GM21786 (cell line): ENCODE results near the gene CCDC63.

Source experiments
- ATAC-seq: cut with Tn5 transposase; IDR thresholded peaks from one replicate; pipeline ENCODE4 v1.9.1; 2021; ENCODE audit not compliant: unreplicated experiment

Gene CCDC63

DNA sequence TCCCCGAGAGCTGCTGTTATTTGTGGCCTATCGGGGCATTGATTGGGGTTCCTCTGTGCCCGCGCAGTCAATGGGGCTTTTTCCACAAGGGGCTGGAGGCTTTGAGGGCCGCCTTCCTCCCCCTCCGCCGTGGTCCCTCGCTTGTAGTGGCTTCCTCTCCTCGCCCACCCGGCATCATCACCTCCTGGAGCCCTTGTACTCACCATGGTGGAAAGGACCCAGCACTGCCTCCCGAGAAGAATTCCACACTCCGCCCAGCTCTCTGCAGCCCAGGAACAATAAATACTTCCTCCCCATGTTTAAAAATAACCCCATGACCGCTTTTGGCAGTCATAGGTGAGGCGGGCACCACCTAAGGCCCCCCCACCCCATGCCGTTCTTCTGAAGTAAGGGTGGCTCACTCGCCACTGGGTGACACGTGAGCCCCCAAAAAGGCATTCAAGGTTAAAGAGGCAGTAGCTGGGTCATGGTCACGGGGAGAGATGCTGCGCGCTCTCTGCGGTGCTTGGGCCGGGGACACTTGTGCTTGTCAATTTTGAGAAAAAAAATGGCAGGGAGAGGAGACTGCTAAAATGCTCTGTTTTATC, 73.6 kb downstream of the CCDC63 start, which contains the start of gene MYL2:
TSS of gene MYL2 (minus strand) at position 256 of the 587 bp plus-strand sequence. CDS start at position 206, 50 bp downstream.
- ATAC-seq: no peak

DNA sequence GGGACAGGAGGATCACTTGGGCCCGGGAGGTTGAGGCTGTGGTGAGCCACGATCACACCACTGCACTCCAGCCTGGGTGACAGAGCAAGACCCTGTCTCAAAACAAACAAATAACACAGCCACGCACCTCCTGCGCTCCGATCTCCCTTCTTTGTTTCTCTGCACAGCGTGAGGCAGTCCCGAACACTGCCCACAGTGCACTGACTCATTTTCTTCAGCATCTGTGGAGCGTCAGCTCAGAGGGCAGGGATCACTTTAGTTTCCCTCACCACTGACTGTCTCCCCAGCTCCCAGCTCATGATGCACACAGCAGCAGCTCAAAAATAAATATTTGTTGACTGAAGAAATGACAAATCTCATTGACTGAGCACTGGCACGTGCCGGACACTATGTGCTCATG, 74.5 kb downstream of the CCDC63 start:
- no peak for ATAC-seq

DNA sequence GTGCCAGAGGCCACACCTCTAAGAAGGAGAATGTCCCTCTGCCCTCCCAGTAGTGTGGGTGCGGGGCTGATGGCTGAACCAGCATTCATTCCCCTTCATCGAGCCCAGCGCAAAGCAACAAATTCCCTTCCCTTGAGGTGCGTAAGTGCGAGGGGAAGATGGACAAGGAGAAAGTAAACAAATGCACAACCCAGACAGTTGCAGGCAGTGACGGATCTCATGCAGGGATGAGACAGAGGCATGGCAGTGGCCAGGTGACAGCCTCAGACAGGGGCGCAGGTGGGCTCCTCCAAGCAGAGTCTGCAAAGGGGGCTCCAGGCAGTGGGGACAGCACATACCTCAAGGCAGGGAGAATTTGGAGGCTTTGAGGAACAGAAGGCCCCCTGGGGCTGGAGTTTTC, 75.9 kb downstream of the CCDC63 start:
- ATAC-seq: no peak

DNA sequence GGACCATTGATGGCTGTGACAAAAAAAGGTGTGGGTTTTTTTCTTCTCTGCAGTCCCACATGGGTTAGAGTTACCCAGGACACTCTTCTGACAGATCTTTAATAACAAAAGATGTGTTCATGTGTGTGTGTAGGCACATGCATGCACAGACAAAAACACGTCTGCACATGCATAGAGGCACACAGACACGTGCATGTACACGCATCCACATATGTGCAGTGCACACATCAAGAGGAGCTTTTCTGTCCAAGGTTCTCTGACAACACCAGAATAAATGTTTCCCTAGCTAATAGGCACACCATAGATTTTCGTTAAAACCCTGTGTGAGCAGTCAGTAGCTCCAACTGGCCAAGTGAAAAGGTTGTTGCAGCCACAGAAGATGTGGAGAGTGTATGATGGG, 76.4 kb downstream of the CCDC63 start:
- no peak for ATAC-seq

DNA sequence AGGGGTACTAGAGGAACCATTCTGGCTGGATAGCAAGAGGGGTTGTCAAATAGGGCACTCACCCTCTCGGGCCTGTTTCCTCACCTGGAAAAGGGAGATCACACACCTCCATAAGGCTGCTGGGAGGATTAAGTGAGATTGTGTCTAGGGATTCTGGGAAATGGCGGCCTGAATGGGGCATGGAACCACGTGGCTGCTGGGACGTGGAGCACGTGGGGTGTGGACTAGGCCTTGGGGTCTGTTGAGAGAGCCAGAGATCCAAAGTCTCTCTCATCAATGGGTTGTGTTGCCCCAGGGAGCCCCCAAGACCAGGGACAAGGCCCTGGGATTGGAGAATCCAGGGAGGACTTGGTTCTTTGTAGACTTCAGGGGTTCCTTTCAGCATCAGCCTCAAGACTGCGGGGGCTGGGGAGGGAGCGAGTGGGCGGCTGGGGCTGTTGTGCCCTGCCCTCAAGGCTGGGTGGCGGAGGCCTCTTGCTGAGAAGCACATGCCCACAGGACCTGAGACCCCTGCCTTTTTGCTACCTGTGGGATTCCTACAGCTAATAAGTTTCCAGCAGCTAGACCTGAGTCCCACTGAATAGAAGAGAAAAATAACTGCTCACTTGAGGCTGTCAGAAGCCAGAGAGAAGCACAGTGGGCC, 77.0 kb downstream of the CCDC63 start:
- no peak for ATAC-seq

DNA sequence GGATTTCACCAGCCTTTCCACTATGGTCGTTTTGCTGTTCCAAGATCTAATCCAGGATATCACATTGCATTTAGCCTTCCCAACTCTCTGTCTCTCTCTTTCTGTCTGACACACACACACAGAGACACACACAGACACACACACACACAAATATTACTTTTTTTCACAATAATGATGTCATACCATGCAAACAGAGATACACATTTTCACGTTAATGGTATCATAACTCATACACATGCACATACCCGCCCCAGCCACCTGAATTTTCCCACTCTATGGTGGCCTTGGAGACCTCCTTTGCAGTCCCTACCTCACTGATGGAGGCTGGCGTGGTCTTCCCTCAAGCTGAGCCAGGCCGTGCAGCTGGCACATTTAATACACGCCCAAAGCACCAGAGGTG, 80.8 kb downstream of the CCDC63 start:
- no peak for ATAC-seq

DNA sequence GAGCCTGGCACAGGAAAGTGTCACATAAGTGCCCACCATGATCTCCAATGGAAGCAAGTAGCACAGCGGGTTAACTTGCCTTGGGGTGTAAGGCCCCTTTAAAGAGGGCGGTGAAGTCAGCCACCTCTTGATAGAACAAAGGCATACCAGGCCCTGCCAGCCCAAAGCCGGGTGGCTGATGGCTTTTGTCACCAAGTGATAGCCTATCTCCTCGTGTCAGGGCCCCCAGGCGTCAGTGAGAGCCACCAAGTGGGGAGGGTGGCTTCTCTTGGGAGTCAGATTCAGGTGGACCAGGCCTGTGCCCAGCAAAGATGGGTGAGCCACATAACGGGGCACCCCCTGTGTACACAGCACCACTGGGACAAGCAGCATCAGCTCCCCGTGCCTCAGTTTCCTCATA, 81.9 kb downstream of the CCDC63 start:
- ATAC-seq: no peak

DNA sequence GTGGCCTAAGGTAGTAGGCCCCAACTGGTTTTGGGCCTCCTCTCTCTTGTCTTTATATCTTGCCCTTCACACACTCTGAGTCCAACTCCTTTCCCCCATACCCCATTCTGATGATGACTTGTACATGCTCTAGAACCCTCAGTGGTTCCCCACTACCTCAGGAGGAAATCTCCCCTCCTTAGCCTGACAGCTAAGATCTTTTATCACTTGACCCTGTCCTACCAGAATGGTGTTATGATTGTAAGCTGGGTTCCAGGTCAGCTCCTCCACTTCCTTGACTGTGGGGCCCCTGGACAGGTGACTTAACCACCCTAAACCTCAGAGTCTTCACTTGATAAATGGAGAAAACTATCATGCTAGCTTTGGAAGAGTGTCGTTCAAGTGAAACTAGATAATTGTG, 83.0 kb downstream of the CCDC63 start:
- ATAC-seq: no peak

DNA sequence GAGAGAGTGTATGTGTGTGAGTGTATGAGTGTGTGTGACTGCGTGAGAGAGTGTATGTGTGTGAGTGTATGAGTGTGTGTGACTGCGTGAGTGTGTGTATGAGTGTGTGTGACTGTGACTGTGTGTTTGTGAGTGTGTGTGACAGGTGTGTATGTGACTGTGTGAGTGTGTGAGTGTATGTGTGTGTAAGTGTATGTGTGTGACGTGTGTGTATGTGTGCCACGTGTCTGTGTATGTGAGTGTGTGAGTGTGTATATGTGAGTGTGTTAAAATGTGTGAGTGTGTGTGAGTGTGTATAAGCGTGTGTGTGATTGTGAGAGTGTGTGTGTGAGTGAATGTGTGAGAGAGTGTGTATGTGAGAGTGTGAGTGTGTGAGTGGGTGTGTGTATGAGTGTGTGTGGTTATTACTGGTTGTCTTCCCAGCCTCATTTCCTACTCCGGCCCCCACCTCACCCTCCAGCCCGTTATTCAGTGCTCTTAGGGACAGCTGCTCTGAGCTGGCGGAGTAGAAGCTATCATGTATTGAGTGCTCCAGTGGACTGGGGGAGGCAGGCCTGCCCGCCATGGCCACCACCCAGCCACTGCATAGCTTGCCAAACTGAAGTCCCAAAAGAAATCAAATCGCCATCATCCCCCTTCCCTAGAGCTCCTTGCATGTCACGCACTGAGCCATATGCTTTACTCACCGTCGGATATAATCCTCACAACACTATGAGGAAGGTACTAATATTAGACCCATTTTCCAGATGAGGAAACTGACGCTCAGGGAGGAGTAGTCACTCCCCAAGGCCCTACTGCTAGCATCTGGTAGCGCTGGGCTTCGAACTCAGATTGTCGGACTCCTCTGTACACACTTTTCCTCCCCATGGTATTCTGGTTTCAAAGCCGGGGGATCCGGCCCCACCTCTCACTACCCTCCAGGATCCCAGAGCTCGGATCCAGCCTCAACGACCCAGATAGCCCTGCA, 83.8 kb downstream of the CCDC63 start:
- no peak for ATAC-seq

DNA sequence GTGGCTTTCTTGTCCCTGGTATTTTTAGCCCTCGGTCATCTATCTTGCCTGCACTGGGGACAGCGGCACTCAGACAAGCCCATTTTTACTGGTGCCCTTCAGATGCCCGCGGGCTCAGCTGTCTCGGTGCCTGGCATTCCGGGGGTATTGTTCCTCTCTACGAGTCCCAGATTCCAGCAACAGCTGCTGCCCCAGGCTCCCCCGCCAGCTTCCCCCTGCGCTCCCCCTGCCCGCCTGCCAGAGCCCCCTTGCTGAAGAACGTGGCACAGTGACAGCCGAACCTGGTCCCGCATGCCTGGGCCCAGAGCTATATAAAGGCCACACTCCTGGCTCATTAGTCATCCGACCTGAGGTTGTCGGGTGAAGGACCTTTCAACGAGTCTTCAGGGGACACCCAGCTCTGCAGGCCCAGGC, 84.5 kb downstream of the CCDC63 start:
- no peak for ATAC-seq

DNA sequence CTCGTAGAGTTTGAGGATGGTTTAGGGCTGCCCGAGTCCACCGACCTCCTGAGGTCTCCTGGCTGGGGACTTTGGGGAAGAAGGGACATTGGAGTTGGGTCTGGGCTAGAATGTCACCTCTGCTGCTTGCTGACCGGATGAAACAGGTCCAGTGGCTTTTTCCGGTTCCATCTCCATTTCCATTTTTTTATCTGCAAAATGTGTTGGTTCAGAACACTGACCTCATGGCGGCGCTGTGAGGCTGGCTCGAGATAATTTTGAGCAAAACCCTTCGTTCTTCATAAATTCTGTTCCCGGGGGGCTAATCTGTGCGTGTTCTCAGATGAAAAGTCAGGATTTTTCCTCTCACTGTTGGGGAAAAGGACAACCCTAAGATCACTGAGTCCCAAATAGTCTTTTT, 85.3 kb downstream of the CCDC63 start:
- ATAC-seq: no peak

DNA sequence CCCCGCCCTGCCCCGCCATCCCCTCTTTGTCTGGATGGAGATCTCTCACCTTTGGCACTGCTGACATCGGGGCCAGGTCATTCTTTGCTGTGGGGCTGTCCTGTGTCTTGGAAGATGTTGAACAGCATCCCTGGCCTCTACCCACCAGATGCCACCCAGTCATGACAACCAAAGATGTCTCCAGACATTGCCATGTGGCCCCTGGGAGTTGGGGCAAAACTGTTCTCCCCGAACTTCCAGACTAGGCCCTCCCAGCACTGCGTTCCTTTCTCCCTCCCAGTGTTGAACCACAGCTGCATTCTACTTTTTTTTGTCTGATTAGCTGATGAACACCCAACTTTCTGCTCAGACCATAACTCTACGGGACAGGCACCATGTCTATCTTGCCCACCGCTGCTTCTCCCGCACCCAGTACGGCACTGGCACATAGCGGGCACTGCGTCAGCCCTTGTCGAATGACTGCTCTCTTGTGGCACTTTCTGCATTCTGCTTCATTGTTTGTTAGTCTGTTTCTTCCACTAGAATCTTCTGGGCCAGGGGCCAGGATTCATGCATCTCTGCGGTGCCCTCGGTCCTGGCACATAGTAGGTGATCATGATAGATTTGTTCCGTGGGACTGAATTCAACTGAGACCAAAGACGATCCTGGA, 86.7 kb downstream of the CCDC63 start:
- no peak for ATAC-seq

DNA sequence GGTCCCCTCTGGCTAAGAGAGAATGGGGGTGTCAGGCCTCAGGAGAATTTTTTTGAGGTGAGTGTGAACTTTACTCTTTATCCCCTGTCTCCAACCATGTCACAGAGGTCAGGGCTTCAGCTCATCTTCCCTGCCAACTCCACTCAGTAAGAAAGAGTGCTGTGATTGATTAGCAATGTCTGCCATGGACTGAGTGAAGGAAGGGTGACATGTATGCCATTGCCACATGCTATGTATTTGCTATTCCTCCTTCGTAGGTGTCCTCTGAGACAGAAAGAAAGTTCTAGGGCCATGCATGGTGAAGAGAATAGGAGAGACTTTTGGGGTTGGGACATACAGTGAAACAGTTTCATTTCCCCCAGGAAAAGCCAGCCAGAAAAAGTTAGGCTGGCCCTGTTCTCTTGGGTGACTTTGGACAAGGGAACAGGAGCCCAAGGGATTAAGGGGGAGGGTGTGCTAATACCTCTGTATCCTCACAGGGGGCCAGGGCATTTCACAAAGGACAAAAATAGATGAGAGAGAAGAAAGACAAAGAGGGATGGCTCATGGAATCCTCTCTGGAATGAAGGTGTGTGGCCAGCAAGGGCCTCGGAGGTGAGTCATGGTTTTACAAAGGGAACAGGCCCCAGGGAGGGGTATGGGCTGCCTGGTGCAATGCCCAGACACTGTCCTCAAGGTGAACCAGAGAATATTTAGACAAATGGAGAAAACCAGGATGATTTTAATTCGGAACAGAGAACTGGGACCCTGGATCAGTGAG, 87.5 kb downstream of the CCDC63 start:
- ATAC-seq: no peak

DNA sequence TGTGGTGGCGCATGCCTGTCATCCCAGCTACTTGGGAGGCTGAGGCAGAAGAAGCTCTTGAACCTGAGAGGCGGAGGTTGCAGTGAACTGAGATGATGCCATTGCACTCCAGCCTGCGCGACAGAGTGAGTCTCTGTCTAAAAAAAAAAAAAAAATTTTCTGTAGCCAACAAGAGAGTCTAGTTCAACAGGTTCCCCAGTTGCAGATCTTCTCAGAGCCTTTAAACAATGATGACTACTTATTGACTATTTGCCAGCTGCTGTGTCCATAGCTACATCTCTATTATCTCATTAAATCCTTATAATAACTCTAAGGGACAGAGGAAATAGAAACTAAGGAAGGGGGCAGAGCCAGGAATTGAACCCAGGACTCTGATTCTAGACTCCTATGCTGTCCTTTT, 88.8 kb downstream of the CCDC63 start:
- no peak for ATAC-seq

DNA sequence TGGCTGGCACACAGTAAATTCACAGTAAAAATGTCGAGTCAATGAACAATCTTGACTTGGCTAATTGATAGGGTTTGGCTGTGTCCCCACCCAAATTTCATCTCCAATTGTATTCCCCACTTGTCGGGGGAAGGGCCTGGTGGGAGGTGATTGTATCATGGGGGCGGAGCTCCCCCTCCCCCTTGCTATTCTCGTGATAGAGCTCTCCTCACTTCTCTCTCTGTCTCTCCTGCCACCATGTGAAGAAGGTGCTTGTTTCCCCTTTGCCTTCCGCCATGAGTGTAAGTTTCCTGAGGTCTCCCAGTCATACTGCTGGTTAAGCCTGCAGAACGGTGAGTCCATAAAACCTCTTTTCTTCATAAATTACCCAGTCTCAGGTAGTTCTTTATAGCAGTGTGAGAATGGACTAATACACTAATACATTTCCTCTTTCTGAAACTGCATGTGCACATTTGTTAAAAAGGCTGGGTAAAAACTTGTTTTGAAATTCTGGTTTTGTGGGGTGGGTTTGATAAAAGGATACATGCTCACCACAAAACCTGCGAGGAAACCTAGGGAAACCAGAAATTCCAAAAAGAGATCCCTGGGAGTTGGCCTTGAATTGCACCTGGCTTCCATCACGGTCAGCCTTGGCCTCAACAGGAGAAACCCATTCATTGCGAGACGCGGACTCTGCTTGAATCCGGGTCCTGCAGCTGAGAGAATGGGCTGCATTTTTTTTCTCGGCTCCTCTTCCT, 89.7 kb downstream of the CCDC63 start:
- ATAC-seq: no peak

DNA sequence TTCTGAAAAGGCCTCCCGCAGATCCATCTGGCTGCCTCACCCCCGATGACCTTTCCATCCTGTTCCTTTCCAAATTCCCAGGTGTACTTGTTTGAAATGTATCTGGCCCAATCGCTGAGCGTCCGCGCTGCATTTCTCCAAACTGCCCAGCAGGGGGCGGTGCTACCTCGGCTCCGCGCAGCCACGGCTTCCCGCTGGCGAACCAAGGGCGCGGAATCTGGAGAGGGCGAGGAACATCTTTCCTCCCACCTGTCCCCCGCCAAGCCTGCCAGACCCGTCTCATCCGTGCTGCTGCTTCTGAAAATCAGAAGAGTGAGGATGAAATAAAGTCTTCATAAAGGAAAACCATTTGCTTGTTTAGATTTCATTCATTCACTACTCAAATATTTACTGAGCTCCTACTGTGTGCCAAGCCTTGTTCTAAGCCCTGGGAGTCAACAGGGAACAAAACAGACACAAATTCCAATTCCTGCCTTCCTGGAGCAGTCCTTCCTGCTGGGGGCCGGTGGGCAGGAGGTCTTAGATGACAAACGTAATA, 90.4 kb downstream of the CCDC63 start:
- ATAC-seq: no peak

DNA sequence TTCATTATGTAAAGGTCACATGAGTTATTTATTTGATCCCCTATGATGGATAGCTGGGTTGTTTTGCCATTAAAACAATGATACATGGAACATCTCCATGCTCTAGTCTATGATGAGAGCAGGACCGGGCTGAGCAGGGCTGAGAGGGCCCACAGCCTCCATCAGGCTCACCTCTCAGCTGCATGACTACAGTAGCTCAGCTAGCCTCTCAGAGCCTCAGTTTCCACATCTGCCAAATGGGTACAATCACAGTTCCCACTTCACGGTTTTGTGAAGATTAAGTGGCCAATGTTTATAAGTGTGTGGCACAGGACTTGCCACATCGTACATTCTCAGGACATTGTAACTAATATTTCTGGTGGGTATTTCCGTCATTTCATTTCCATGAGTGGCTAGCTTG, 93.5 kb downstream of the CCDC63 start:
- ATAC-seq: no peak

DNA sequence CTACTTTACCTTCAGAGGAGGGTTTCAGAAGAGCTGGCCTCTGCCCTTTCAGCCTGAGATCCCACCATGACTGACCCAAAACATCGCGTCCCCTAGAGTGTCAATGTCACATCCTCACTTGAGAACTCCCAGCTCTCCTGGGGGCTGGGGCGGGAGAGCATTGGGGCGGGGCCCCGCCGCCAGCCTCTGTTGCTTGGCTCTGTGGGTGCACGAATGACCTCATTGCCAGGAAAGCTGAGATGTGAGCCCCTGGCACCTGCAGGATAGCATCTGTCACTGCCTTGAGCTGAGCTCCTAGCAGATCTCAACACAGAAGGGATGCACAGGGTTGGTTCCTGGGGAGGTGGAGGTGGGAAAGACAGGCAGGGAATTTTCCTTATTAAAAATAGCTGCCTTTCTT, 94.1 kb downstream of the CCDC63 start:
- ATAC-seq: no peak

DNA sequence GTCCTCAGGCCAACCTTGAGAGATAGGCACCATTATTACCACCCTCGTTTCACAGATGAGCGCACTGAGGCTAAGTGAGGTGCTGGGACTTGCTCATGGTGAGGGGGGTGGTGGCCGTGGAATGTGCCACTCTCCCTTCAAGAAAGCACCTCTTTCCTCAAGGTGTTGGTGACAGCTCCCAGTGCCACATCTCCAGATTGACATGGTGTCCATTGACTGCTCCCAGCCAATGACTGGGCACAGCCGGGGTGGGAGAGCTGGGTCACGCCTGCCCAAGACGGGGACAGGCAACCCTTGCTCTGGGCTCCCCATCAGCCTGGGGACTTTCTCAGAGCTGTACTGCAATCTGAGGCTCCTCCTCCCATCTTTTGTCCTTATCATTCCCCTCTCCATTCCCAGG, 94.6 kb downstream of the CCDC63 start:
- no peak for ATAC-seq

DNA sequence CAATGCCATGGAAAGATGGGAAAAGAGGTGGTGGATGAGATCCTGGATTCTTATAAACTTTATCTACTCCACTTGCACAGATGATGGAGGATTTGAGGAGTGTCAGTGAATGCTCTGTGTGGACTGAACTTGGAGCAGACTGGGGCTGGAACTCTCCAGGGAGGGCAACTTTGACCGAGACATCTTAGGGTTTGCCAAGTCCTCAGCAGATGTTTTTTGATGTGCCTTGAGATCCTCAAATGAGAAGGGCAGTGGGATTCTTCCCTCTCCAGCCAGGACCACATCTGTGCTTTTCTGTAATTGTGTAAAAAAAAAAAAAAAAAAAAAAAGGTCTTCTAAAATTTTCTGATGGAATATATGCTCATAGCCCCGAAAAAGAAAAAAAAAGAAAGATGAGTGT, 96.6 kb downstream of the CCDC63 start:
- ATAC-seq: no peak
